ENCODE results near the gene DNTTIP2. TPM values are rescaled to one million over a fixed set of nuclear protein-coding genes. Genes with fewer than 3 reads are reported as not detected.
"Not testable (repeated sequence)": the region's sequence is repeated elsewhere in the genome, so short reads cannot be mapped to it uniquely, and the experiment has no call there.

DNTTIP2 gene
- total RNA-seq, 1 donor from 2014 or later: 12.0 TPM

DNA sequence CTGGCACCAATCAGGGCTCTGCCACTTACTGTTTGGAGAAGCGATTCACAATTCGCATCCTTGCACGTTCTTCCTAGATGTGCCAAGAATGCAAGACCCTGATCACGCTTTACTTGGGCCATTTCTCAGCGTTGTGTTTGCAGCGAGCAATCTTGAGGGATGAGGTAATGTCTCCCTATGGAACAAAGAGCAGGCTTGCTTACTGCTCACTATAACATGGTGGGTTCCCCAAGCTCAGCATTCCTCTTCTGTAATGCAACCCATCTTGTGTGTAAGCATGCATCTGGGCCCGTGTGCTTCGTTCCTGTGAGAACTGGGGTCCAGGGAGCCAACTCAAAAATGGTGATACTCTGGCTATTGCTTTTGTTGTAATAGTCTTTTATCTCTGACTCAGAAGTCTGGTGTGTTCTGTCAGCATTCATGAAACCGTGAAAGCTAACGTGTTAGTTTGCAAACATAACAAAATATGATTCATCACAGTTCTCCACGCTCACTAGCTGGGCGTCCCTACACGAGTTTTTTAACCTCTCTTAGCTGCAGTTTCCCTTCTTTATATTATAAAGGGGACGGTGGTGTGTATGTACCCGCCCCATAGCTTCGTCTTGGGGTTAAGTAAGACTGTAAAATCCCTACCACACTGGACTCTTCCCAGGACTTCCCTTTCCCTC, 33.3 kb downstream of the DNTTIP2 start:
- Histone ChIP-seq H3K27me3 (ENCODE audit: control insufficient read depth in 3 of 3, insufficient read depth in 3 of 3, low read length in 3 of 3) (no peaks in the 10 kb centered on the region), H3K9ac (ENCODE audit: low read depth in 1 of 3, low read length in 3 of 3) (peak overlapping the region; percentile 90 to 91 (median 91)), H3K27ac (ENCODE audit: low read depth, low read length) (peak overlapping the region; percentile 91), H3K36me3 (ENCODE audit: control insufficient read depth in 3 of 3, insufficient read depth in 3 of 3, low read length in 3 of 3) (peaks cover 0 to 8% (median 0%) of the 10 kb centered on the region in 3 donors), H3K4me1 (ENCODE audit: control insufficient read depth in 3 of 3, insufficient read depth in 3 of 3, low read length in 3 of 3) (peaks cover 14 to 19% (median 15%) of the 10 kb centered on the region in 3 donors), H3K9me3 (ENCODE audit: control insufficient read depth in 3 of 3, low read length in 3 of 3) (peaks cover 0 to 3% (median 0%) of the 10 kb centered on the region in 3 donors), H3K4me3 (ENCODE audit: low read length in 3 of 3) (peak overlapping the region; percentile 89 to 95 (median 89))

DNA sequence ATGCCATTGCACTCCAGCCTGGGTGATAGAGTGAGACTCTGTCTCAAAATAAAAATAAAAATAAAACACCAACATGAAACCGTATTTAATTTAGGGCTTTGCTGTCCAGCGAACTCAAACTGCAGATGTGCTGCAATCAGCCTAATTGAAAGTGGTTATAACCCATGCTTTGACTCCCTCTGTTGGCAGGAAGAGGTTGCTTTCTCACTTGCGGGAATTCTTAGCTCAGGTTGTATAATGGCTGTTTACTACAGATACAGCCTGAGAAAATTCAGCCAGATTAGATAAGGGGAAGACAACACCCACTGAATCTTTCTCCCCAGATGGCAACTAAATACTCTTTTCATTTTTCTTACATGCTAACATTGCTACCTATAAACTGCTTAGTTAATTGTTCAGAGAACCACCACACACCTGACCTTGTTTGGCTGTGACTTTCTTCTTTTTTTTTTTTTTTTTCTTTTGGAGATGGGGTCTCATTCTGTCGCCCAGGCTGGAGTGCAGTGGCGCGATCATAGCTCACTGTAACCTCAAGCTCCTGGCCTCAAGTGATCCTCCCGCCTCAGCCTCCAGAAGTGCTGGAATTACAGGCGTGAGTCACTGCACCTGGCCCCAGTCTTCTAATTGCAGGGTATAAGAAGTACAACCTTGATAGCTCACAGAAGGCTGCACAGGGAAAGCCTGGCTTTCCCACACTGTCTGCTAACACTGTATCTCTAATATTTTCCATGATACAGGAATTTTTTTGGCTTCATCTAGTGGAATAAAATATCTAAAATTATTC, 34.6 kb downstream of the DNTTIP2 start:
- Histone ChIP-seq H3K27ac (ENCODE audit: low read depth, low read length) (no peak overlapping the region), H3K9me3 (ENCODE audit: control insufficient read depth in 3 of 3, low read length in 3 of 3) (no peaks in the 10 kb centered on the region), H3K4me3 (ENCODE audit: low read length in 3 of 3) (no peak overlapping the region), H3K27me3 (ENCODE audit: control insufficient read depth in 3 of 3, insufficient read depth in 3 of 3, low read length in 3 of 3) (no peaks in the 10 kb centered on the region), H3K9ac (ENCODE audit: low read depth in 1 of 3, low read length in 3 of 3) (no peak overlapping the region), H3K36me3 (ENCODE audit: control insufficient read depth in 3 of 3, insufficient read depth in 3 of 3, low read length in 3 of 3) (peaks cover 0 to 11% (median 6%) of the 10 kb centered on the region in 3 donors), H3K4me1 (ENCODE audit: control insufficient read depth in 3 of 3, insufficient read depth in 3 of 3, low read length in 3 of 3) (peaks cover 12 to 19% (median 15%) of the 10 kb centered on the region in 3 donors)

DNA sequence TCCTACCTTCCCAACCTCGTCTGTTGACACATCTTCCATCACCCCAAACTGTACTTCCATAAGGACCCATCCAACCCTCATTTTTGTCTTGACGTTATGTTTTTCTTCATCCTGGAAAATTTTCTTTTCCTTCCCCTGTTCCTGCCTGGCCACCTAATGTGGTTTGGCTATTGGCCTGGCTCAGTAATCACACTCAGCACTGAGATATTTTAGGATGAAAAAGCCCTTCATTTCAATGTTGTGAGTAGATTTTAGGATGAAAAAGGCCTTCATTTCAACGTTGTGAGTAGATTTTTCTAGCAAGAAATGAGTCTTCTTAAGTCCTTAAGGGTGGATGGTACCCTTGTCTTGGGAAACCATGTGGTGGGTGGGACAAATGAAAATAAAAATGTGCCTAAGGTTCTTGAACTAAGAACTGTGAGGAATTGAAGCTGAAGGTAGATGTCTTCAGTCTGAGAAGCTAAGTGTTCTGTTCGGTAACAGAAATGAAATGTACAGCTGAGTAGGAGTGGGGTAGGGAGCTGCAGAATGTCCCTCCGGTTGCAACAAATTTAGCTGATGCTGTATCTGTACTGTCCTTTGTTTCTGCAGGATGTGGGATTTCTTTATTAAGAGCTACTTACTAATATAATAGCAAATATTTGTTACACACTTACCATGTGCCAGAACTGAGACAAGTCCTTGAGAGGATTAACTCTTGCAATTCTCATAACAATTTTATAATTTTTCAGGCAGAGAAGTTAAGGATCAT, 36.1 kb downstream of the DNTTIP2 start:
- H3K4me3 ChIP-seq (ENCODE audit: low read length in 3 of 3): no peak overlapping the region
- H3K36me3 ChIP-seq (ENCODE audit: control insufficient read depth in 3 of 3, insufficient read depth in 3 of 3, low read length in 3 of 3): peaks cover 0 to 11% (median 6%) of the 10 kb centered on the region in 3 donors
- no peak overlapping the region for H3K27ac ChIP-seq (ENCODE audit: low read depth, low read length)
- H3K27me3 ChIP-seq (ENCODE audit: control insufficient read depth in 3 of 3, insufficient read depth in 3 of 3, low read length in 3 of 3): no peaks in the 10 kb centered on the region
- H3K9ac ChIP-seq (ENCODE audit: low read depth in 1 of 3, low read length in 3 of 3): no peak overlapping the region
- H3K4me1 ChIP-seq (ENCODE audit: control insufficient read depth in 3 of 3, insufficient read depth in 3 of 3, low read length in 3 of 3): peaks cover 11 to 19% (median 12%) of the 10 kb centered on the region in 3 donors
- no peaks in the 10 kb centered on the region for H3K9me3 ChIP-seq (ENCODE audit: control insufficient read depth in 3 of 3, low read length in 3 of 3)

DNA sequence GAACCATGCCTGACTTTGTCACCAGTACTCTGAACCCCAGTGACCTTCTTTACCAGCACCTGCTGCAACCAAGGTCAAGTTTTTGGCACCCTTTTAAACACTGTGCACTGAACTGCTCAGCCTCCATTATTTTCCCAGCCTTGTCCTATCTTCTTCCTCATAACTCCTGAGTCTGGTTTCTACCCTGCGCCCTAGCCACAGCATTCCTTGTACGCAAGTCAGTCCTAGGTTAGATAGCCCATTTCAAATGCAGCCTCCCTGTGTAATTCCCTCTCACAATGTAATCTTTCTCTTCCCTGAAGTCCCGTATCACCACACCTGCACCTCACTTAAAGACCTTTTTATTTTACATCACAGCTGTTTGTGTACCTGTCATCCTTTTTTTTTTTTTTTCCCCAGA, 37.2 kb downstream of the DNTTIP2 start:
- Histone ChIP-seq H3K4me3 (ENCODE audit: low read length in 3 of 3) (no peak overlapping the region), H3K4me1 (ENCODE audit: control insufficient read depth in 3 of 3, insufficient read depth in 3 of 3, low read length in 3 of 3) (peaks cover 10 to 19% (median 12%) of the 10 kb centered on the region in 3 donors), H3K9ac (ENCODE audit: low read depth in 1 of 3, low read length in 3 of 3) (no peak overlapping the region), H3K27me3 (ENCODE audit: control insufficient read depth in 3 of 3, insufficient read depth in 3 of 3, low read length in 3 of 3) (no peaks in the 10 kb centered on the region), H3K27ac (ENCODE audit: low read depth, low read length) (no peak overlapping the region), H3K9me3 (ENCODE audit: control insufficient read depth in 3 of 3, low read length in 3 of 3) (no peaks in the 10 kb centered on the region), H3K36me3 (ENCODE audit: control insufficient read depth in 3 of 3, insufficient read depth in 3 of 3, low read length in 3 of 3) (peaks cover 0 to 11% (median 6%) of the 10 kb centered on the region in 3 donors)

DNA sequence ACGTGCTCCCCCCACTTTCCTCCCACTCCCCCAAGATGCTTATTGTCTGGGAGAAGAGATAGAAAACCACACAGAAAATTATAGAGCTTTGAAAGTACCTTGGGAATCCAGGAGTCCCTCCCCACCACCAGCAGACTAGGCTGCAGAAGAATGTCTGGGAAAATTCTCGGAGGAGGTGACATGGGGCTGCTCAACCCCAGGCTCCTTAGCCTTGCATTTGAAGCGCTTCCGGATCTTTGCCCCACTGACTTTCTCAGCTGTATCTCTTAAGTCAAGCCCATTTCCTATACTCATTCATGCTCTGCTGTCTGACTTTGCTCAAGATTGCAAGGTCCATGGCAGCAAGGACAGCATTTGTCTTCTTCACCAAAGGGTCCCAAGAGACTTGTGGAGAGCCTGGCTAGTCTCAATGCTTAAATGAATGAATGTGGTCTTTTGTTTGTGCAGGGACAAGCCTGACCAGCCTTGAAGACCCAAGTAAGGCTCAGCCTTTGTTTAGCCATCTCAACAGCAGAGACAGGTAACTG, 38.0 kb downstream of the DNTTIP2 start:
- Histone ChIP-seq H3K9me3 (ENCODE audit: control insufficient read depth in 3 of 3, low read length in 3 of 3) (no peaks in the 10 kb centered on the region), H3K36me3 (ENCODE audit: control insufficient read depth in 3 of 3, insufficient read depth in 3 of 3, low read length in 3 of 3) (peaks cover 0 to 11% (median 6%) of the 10 kb centered on the region in 3 donors), H3K9ac (ENCODE audit: low read depth in 1 of 3, low read length in 3 of 3) (no peak overlapping the region), H3K4me3 (ENCODE audit: low read length in 3 of 3) (no peak overlapping the region), H3K4me1 (ENCODE audit: control insufficient read depth in 3 of 3, insufficient read depth in 3 of 3, low read length in 3 of 3) (peaks cover 10 to 18% (median 12%) of the 10 kb centered on the region in 3 donors), H3K27me3 (ENCODE audit: control insufficient read depth in 3 of 3, insufficient read depth in 3 of 3, low read length in 3 of 3) (no peaks in the 10 kb centered on the region), H3K27ac (ENCODE audit: low read depth, low read length) (no peak overlapping the region)

DNA sequence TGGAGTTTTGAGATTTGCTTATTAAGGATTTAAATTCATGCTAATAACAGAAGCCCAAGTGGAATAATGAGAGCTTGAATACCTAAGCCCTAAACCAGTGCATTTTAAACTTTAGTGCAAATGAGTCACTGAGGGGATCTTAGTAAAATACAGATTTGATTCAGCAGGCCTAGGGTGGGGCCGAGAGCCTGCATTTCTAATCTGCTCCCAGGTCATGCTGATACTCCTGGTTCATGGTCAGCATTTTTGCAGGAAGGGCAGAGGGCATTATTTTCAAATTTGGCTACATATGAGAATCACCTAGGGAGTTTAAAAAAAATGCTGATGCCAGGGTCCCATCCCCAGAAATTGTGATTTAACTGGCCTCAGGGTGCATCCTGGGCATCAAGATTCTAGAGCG, 39.3 kb downstream of the DNTTIP2 start:
- H3K27me3 ChIP-seq (ENCODE audit: control insufficient read depth in 3 of 3, insufficient read depth in 3 of 3, low read length in 3 of 3): no peaks in the 10 kb centered on the region
- no peaks in the 10 kb centered on the region for H3K9me3 ChIP-seq (ENCODE audit: control insufficient read depth in 3 of 3, low read length in 3 of 3)
- no peak overlapping the region for H3K4me3 ChIP-seq (ENCODE audit: low read length in 3 of 3)
- H3K9ac ChIP-seq (ENCODE audit: low read depth in 1 of 3, low read length in 3 of 3): no peak overlapping the region
- no peak overlapping the region for H3K27ac ChIP-seq (ENCODE audit: low read depth, low read length)
- peaks cover 1 to 11% (median 4%) of the 10 kb centered on the region in 3 donors for H3K4me1 ChIP-seq (ENCODE audit: control insufficient read depth in 3 of 3, insufficient read depth in 3 of 3, low read length in 3 of 3)
- peaks cover 0 to 11% (median 6%) of the 10 kb centered on the region in 3 donors for H3K36me3 ChIP-seq (ENCODE audit: control insufficient read depth in 3 of 3, insufficient read depth in 3 of 3, low read length in 3 of 3)

DNA sequence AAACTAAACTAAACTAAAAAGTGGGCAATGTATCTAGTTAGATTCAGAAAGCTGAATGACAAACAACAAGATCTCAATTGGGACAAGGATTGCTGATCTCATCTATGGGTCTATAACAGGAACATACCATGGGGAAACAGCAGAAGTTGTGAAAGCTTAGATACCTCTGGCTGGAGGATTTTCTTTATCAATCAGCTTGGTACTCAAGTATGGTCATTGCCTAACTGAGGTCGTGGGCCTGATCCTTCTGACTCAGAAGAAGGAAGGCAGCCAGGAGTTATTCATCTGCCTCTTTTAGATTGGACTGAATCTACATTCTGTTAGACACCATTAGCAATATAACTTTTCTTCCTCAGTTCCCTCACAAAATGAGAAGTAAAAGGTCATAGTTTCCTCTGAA, 39.7 kb downstream of the DNTTIP2 start:
- Histone ChIP-seq H3K27ac (ENCODE audit: low read depth, low read length) (no peak overlapping the region), H3K4me1 (ENCODE audit: control insufficient read depth in 3 of 3, insufficient read depth in 3 of 3, low read length in 3 of 3) (peaks cover 0 to 9% (median 2%) of the 10 kb centered on the region in 3 donors), H3K36me3 (ENCODE audit: control insufficient read depth in 3 of 3, insufficient read depth in 3 of 3, low read length in 3 of 3) (peaks cover 0 to 11% (median 6%) of the 10 kb centered on the region in 3 donors), H3K9ac (ENCODE audit: low read depth in 1 of 3, low read length in 3 of 3) (no peak overlapping the region), H3K9me3 (ENCODE audit: control insufficient read depth in 3 of 3, low read length in 3 of 3) (no peaks in the 10 kb centered on the region), H3K4me3 (ENCODE audit: low read length in 3 of 3) (no peak overlapping the region), H3K27me3 (ENCODE audit: control insufficient read depth in 3 of 3, insufficient read depth in 3 of 3, low read length in 3 of 3) (no peaks in the 10 kb centered on the region)

DNA sequence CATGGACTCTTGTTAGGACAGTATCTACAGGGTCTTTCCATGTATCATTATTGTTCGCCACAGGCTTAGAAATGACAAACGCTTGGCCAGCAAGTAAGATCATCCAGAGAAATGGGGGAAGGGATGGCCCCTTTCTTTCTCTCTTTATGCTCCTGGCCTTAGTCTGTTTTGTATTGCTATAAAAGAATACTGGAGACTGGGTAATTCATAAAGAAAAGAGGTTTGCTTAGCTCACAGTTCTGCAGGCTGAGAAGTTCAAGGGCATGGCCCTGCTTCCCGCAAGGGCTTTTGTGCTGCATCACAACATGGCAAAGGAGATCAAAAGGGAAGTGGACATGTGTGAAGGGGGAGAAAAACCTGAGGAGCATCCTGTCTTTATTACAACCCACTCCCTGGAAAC, 41.0 kb downstream of the DNTTIP2 start:
- H3K36me3 ChIP-seq (ENCODE audit: control insufficient read depth in 3 of 3, insufficient read depth in 3 of 3, low read length in 3 of 3): peaks cover 0 to 11% (median 6%) of the 10 kb centered on the region in 3 donors
- H3K9me3 ChIP-seq (ENCODE audit: control insufficient read depth in 3 of 3, low read length in 3 of 3): peaks cover 0 to 2% (median 0%) of the 10 kb centered on the region in 3 donors
- no peak overlapping the region for H3K27ac ChIP-seq (ENCODE audit: low read depth, low read length)
- no peaks in the 10 kb centered on the region for H3K27me3 ChIP-seq (ENCODE audit: control insufficient read depth in 3 of 3, insufficient read depth in 3 of 3, low read length in 3 of 3)
- no peak overlapping the region for H3K4me3 ChIP-seq (ENCODE audit: low read length in 3 of 3)
- peaks cover 0 to 4% (median 0%) of the 10 kb centered on the region in 3 donors for H3K4me1 ChIP-seq (ENCODE audit: control insufficient read depth in 3 of 3, insufficient read depth in 3 of 3, low read length in 3 of 3)
- H3K9ac ChIP-seq (ENCODE audit: low read depth in 1 of 3, low read length in 3 of 3): no peak overlapping the region

DNA sequence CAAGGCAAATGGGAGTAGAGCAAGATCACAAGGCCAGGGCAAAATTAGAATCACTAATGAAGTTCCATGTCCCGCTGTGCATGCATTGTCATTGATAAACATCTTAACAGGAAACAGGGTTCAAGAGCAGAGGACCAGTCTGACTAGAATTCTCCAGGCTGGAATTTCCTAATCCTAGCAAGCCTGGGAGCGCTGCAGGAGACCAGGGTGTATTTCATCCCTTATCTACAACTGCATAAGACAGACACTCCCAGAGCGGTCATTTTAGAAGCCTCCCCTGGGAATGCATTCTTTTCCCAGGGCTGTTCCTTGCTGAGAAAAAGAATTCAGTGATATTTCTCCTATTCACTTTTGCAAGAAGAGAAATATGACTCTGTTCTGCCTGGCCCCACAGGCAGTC, 45.7 kb downstream of the DNTTIP2 start:
- H3K27me3 ChIP-seq (ENCODE audit: control insufficient read depth in 3 of 3, insufficient read depth in 3 of 3, low read length in 3 of 3); H3K4me1 ChIP-seq (ENCODE audit: control insufficient read depth in 3 of 3, insufficient read depth in 3 of 3, low read length in 3 of 3); H3K27ac ChIP-seq (ENCODE audit: low read depth, low read length); H3K9ac ChIP-seq (ENCODE audit: low read depth in 1 of 3, low read length in 3 of 3); H3K36me3 ChIP-seq (ENCODE audit: control insufficient read depth in 3 of 3, insufficient read depth in 3 of 3, low read length in 3 of 3); H3K9me3 ChIP-seq (ENCODE audit: control insufficient read depth in 3 of 3, low read length in 3 of 3); H3K4me3 ChIP-seq (ENCODE audit: low read length in 3 of 3): not testable (repeated sequence)

All from skeletal muscle tissue (tissue), 4 donors.